Measurements from ENCODE around the gene SAMD9. TPM values are rescaled to one million over a fixed set of nuclear protein-coding genes. Genes with fewer than 3 reads are reported as not detected.
"Not testable (repeated sequence)": the region's sequence is repeated elsewhere in the genome, so short reads cannot be mapped to it uniquely, and the experiment has no call there.

Gene SAMD9
- total RNA-seq, 2 donors from 2014 or later = 7.1 to 14.6 TPM

DNA sequence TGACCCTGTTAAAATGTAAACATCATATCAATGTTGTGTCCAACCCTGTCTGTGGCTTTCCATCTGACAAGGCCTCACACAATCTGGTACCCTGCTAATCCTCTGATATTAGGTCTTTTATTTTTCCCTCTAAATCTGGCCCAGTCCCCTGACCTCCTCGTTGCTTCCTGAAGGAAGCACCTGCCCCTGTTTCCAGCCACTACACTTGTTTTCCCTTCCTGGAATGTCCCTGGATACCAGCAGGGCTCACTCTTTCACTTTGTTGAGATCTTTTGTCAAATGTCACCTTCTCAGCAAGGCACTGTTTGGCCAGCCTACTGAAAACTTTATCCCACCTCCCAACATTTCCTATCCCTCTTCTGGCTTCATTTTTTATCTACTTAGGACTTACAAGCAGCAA, 28.3 kb upstream of the SAMD9 start:
- H3K27me3 Mint-ChIP-seq (ENCODE audit: low read depth) = no peaks in the 10 kb centered on the region

DNA sequence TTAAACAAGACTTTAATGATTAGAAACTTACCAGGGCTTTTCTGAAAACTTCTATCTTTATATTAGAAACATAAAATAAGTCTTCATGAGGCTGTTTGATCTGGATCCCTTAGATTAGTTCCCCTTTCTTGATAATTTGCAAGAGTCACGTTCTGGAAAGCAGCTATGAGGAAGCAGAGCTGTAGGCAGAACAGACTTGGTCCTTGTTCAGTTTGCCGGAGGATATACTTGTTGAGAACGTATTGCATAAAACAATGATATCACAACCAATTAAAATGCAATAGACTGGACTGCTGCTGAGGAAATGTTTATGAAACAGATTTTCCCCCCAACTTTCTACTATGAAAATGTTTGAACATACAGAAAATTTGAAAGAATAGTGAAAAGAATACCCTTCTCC, 27.6 kb upstream of the SAMD9 start:
- Mint-ChIP-seq H3K36me3 (ENCODE audit: insufficient read depth in 2 of 2) (peaks cover 4 to 8% of the 10 kb centered on the region in 2 donors), H3K27ac (no peak overlapping the region), H3K4me3 (no peak overlapping the region), H3K4me1 (ENCODE audit: low read depth) (peaks cover 35% of the 10 kb centered on the region), H3K9me3 (no peaks in the 10 kb centered on the region), H3K27me3 (ENCODE audit: low read depth) (no peaks in the 10 kb centered on the region)
- DNase-seq (no peak), ATAC-seq (replicated peaks in 1 of 2) (no peak)

More for the DNA sequence above, 28.3 kb upstream of the SAMD9 start:
- H3K27ac Mint-ChIP-seq = peak overlapping the region; percentile 20
- H3K36me3 Mint-ChIP-seq (ENCODE audit: insufficient read depth in 2 of 2) = peaks cover 4 to 8% of the 10 kb centered on the region in 2 donors
- H3K9me3 Mint-ChIP-seq = no peaks in the 10 kb centered on the region
- H3K4me1 Mint-ChIP-seq (ENCODE audit: low read depth) = peaks cover 35% of the 10 kb centered on the region
- no peak for DNase-seq
- no peak for ATAC-seq (replicated peaks in 1 of 2)
- peak overlapping the region; percentile 35 to 40 for H3K4me3 Mint-ChIP-seq

DNA sequence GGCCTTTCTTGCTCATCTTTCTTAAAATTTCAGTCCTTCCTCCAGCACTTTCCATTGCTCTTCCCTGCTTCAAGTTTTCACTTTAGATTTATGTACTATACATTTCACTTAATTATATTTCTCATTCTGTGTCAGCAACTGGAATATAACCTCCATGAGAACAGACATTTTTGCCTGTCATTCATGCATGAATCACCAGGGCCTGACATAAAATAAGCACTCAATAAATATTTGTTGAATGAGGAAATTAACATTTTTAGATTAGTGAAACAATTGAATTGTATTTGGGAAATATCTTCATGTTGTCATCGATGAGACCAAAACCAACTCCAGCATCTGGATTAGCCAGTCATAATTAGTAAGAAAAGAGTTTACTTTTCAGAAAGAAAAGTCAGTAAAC, 24.3 kb upstream of the SAMD9 start:
- Mint-ChIP-seq H3K27ac (no peak overlapping the region), H3K4me3 (no peak overlapping the region), H3K36me3 (ENCODE audit: insufficient read depth in 2 of 2) (peaks cover 9 to 11% of the 10 kb centered on the region in 2 donors), H3K27me3 (ENCODE audit: low read depth) (no peaks in the 10 kb centered on the region), H3K4me1 (ENCODE audit: low read depth) (peaks cover 15% of the 10 kb centered on the region), H3K9me3 (peaks cover 4% of the 10 kb centered on the region in 2 donors)
- DNase-seq (no peak), ATAC-seq (replicated peaks in 1 of 2) (no peak)

DNA sequence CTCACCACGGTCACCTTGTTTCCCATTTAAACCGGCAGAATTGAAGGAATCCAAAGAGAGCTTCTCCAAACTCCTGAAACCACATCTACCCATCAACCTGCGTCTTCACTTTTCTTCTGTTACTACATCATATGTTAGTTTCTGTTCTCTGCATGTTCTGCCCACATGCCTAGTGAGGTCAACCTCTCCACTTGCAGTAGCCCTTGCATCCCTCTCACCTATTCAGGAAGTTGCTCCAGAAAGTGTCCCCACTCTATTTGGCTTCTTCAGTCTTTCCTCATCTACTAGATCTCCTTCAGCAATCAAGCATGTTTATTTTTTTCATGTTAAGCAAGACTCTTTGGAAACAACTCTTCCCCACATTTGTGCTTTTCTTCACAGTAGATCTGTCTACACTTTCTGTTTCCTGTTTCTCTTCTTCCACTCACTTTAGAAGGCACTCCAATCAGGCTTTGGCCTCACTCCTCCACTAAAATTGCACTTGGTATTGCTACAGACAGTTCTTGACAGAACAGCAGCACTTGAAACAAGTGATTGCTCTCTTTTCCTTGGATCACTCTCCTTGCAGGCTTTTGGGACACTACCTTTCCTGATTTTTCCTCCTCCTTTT, 22.9 kb upstream of the SAMD9 start:
- ATAC-seq (replicated peaks in 1 of 2) (no peak), DNase-seq (no peak)
- H3K27me3 Mint-ChIP-seq (ENCODE audit: low read depth) = no peaks in the 10 kb centered on the region
- H3K4me1 Mint-ChIP-seq (ENCODE audit: low read depth) = peaks cover 2% of the 10 kb centered on the region
- peaks cover 9% of the 10 kb centered on the region in 2 donors for H3K36me3 Mint-ChIP-seq (ENCODE audit: insufficient read depth in 2 of 2)
- H3K4me3 Mint-ChIP-seq = no peak overlapping the region
- peaks cover 5 to 6% of the 10 kb centered on the region in 2 donors for H3K9me3 Mint-ChIP-seq
- H3K27ac Mint-ChIP-seq = no peak overlapping the region

DNA sequence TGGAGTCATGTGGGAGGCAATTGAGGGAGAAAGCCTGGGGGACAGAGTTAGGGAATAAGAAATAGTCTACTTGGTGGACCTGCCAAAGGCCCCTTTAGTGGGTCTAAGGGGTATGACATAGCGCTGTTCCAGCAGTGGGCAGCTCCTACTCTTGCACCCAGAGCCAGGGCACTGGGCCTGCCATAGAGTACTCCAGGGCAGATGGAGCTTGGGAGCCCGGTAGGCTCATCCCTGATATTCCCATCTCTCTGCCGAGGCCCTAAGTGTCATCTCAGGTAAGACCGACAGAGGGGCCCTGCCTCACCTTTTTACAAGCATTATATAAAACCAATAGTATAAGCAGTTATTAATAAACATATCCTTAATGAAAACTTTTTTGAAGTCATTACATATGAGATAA, 20.8 kb upstream of the SAMD9 start:
- Mint-ChIP-seq H3K27me3 (ENCODE audit: low read depth) (no peaks in the 10 kb centered on the region), H3K36me3 (ENCODE audit: insufficient read depth in 2 of 2) (peaks cover 21 to 26% of the 10 kb centered on the region in 2 donors), H3K27ac (no peak overlapping the region), H3K4me3 (no peak overlapping the region), H3K4me1 (ENCODE audit: low read depth) (no peaks in the 10 kb centered on the region), H3K9me3 (peaks cover 13 to 15% of the 10 kb centered on the region in 2 donors)
- no peak for DNase-seq
- no peak for ATAC-seq (replicated peaks in 1 of 2)

DNA sequence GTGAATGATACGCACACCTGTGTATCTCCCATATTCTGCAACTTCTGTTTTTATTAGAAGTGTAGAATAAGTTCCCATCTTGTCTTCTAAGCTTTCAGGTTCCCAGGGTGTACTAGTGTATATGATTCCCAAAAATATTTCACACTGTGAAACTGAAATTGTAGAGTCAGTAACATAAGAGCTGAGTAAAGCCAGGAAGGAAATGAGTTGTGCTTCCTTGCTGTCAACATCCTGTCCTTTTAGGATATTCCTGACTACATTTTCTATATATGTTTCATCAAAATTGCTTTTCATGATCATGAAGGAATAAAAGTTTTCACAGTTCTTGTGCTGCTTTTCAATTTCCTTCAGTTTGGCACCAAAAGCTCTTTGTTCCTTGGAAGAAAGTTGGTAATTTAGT, 15.2 kb upstream of the SAMD9 start:
- Mint-ChIP-seq H3K27ac (no peak overlapping the region), H3K36me3 (ENCODE audit: insufficient read depth in 2 of 2) (peaks cover 20 to 26% of the 10 kb centered on the region in 2 donors), H3K9me3 (peaks cover 21 to 26% of the 10 kb centered on the region in 2 donors), H3K27me3 (ENCODE audit: low read depth) (no peaks in the 10 kb centered on the region), H3K4me3 (no peak overlapping the region), H3K4me1 (ENCODE audit: low read depth) (no peaks in the 10 kb centered on the region)
- DNase-seq (no peak), ATAC-seq (replicated peaks in 1 of 2) (no peak)

DNA sequence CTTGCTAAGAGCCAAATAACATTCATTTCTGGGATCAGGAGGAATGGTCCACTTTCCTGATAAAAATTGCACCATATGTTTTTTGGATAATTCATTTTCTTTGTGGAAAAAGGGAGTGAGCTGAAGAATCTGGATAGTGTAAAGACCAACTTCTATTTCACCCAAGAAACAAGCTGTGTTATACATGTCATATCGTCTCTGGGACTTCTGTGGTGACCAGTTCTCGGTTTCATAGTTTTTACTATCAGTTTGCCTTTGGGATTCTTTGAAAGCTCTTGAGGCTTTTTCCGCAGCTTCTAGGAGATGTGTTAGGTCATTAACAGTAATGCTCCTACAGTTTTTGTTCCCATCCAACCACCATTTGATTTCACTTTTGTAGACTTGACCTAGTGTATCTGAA, 14.4 kb upstream of the SAMD9 start:
- Mint-ChIP-seq H3K4me1 (ENCODE audit: low read depth) (no peaks in the 10 kb centered on the region), H3K27me3 (ENCODE audit: low read depth) (no peaks in the 10 kb centered on the region), H3K36me3 (ENCODE audit: insufficient read depth in 2 of 2) (peaks cover 22 to 26% of the 10 kb centered on the region in 2 donors), H3K4me3 (no peak overlapping the region), H3K27ac (no peak overlapping the region), H3K9me3 (peaks cover 21 to 26% of the 10 kb centered on the region in 2 donors)
- ATAC-seq (replicated peaks in 1 of 2) (no peak), DNase-seq (no peak)

DNA sequence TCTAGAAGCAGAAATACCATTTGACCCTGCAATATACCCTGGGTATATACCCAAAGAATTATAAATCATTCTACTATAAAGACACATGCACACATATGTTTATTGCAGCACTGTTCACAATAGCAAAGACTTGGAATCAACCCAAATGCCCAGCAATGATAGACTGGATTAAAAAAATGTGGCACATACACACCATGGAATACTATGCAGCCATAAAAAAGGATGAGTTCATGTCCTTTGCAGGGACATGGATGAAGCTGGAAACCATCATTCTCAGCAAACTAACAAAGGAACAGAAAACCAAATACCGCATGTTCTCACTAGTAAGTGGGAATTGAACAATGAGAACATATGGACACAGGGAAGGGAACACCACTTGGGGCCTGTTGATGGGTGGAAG, 9.2 kb upstream of the SAMD9 start:
- not testable (repeated sequence) for DNase-seq; ATAC-seq (replicated peaks in 1 of 2); H3K4me3 Mint-ChIP-seq; H3K4me1 Mint-ChIP-seq (ENCODE audit: low read depth); H3K27ac Mint-ChIP-seq; H3K27me3 Mint-ChIP-seq (ENCODE audit: low read depth)
- peaks cover 27 to 30% of the 10 kb centered on the region in 2 donors for H3K9me3 Mint-ChIP-seq
- peaks cover 24 to 26% of the 10 kb centered on the region in 2 donors for H3K36me3 Mint-ChIP-seq (ENCODE audit: insufficient read depth in 2 of 2)

DNA sequence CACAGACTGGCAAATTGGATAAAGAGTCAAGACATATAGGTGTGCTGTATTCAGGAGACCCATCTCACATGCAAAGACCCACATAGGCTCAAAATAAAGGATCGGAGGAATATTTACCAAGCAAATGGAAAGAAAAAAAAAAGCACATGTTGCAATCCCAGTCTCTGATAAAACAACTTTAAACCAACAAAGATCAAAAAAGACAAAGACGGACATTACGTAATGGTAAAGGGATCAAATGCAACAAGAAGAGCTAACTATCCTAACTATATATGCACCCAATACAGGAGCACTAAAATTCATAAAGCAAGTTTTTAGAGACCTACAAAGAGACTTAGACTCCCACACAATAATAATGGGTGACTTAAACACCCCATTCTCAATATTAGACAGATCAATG, 5.8 kb upstream of the SAMD9 start:
- not testable (repeated sequence) for ATAC-seq (replicated peaks in 1 of 2); H3K27ac Mint-ChIP-seq; H3K27me3 Mint-ChIP-seq (ENCODE audit: low read depth); DNase-seq; H3K4me3 Mint-ChIP-seq; H3K4me1 Mint-ChIP-seq (ENCODE audit: low read depth)
- Mint-ChIP-seq H3K9me3 (peaks cover 18 to 20% of the 10 kb centered on the region in 2 donors), H3K36me3 (ENCODE audit: insufficient read depth in 2 of 2) (peaks cover 16 to 26% of the 10 kb centered on the region in 2 donors)

DNA sequence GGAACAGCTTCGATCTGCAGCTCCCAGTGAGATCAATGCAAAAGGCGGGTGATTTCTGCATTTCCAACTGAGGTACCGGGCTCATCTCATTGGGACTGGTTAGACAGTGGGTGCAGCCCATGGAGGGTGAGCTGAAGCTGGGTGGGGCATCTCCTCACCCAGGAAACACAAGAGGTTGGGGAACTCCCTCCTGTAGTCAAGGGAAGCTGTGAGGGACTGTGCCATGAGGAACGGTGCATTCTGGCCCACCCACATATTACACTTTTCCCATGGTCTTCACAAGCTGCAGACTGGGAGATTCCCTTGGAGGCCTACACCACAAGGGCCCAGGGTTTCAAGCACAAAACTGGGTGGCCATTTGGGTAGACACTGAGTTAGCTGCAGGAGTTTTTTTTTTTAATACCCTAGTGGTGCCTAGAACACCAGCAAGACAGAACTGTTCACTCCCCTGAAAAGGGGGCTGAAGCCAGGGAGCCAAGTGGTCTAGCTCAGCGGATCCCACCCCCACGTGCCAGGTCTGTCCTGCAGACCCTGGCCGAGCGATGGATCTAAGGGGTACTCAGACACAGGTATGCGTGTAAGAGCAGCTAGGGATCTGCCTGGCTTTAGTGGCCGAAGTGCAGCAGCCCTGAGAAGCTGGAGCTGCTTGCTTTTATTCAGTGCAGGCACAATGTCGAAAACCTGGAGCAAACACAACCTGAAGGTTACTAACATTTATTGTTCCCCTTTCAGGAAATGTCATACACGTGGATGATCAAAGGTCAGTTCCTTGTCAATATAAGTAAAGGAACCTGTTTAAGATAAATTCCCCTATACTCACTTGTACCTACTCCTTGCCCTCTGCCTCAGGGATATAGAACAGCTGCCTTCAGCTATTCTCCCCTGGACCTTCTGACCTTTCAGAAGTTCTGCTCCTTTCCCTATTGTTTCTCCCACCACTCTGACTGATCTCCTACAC, 3.1 kb upstream of the SAMD9 start:
- peaks cover 12 to 13% of the 10 kb centered on the region in 2 donors for H3K36me3 Mint-ChIP-seq (ENCODE audit: insufficient read depth in 2 of 2)
- no peak overlapping the region for H3K4me3 Mint-ChIP-seq
- H3K27ac Mint-ChIP-seq = no peak overlapping the region
- DNase-seq (no peak), ATAC-seq (replicated peaks in 1 of 2) (no peak)
- H3K27me3 Mint-ChIP-seq (ENCODE audit: low read depth) = no peaks in the 10 kb centered on the region
- H3K9me3 Mint-ChIP-seq = peaks cover 14% of the 10 kb centered on the region in 2 donors
- H3K4me1 Mint-ChIP-seq (ENCODE audit: low read depth) = peaks cover 24% of the 10 kb centered on the region

DNA sequence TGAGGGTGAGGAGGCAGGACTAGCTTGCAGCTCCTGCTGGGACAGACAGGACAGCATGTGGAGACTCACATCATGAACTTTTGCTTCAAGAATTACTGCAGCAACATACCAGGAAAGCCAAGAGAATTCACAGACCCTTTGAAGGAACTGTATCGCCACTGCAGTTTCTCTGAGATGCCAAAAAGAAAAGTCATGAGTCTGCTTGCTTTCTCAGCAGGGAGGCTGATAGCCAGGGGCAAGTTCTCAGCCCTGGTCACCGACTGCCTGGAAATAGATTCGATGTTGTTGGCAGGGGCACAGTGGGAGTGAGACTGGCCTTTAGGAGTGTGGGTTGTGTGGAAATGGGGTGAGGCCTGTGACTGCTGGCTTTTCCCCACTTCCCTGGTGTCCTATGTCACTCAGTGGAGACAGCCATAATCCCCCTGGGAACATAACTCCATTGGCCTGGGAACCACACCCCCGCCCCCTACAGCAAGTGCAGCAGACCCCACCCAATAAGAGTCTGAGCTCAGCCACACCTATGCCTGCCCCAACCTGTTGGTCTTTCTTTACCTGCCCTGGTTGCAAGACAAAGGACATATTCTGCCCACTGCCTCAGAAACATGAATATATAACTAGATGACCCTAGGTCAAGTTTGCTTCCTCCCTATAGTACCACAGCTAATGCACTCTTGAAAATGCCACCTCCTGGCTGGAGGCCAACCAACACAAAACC, 1.6 kb upstream of the SAMD9 start:
- Mint-ChIP-seq H3K9me3 (peaks cover 10 to 13% of the 10 kb centered on the region in 2 donors), H3K27me3 (ENCODE audit: low read depth) (no peaks in the 10 kb centered on the region), H3K36me3 (ENCODE audit: insufficient read depth in 2 of 2) (peaks cover 9 to 10% of the 10 kb centered on the region in 2 donors), H3K4me3 (no peak overlapping the region), H3K27ac (no peak overlapping the region), H3K4me1 (ENCODE audit: low read depth) (peaks cover 39% of the 10 kb centered on the region)
- ATAC-seq (replicated peaks in 1 of 2) (no peak), DNase-seq (no peak)

DNA sequence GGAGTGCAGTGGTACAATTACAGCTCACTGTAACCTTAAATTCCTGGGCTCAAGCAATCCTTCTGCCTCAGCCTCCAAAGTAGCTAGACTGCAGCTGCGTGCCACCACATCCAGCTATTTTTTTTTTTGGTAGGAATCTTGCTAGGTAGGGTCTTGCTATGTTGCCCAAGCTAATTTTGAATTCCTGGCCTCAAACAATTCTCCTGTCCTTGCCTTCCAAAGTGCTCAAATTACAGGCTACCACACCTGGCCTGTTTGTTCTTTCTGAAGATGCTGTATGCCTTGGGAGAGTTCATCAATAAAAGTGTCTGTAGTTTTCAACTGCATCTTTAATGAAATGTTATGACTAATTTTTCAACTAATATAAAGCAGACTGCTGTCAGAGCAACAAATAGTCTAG, 452 bp downstream of the SAMD9 start:
- peaks cover 4% of the 10 kb centered on the region in 2 donors for H3K9me3 Mint-ChIP-seq
- no peak for DNase-seq
- H3K27ac Mint-ChIP-seq = peak overlapping the region; percentile 25
- no peak for ATAC-seq (replicated peaks in 1 of 2)
- H3K27me3 Mint-ChIP-seq (ENCODE audit: low read depth) = no peaks in the 10 kb centered on the region
- H3K36me3 Mint-ChIP-seq (ENCODE audit: insufficient read depth in 2 of 2) = peaks cover 15 to 16% of the 10 kb centered on the region in 2 donors
- H3K4me1 Mint-ChIP-seq (ENCODE audit: low read depth) = peaks cover 41% of the 10 kb centered on the region
- peak overlapping the region; percentile 79 to 86 for H3K4me3 Mint-ChIP-seq

DNA sequence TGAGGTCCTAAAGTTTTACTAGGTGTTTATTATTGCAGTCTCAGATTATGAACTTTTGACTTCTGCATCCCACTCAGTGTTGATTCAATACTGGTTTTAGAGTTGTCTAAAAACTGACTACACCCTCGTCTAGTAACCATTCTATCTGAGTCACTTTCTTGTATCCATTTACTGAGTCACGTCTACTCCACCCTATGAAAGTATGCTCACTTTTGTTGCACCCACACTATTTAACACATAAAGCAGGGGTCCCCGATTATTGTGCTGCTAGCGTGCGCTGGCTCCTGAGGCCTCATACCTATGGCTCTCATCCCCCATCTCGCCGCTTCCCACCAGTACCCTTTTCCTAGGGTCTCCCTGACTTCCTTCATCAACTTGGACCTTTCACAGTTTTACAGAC, 2.0 kb downstream of the SAMD9 start:
- Mint-ChIP-seq H3K36me3 (ENCODE audit: insufficient read depth in 2 of 2) (peaks cover 23 to 29% of the 10 kb centered on the region in 2 donors), H3K9me3 (peaks cover 10 to 12% of the 10 kb centered on the region in 2 donors), H3K27me3 (ENCODE audit: low read depth) (no peaks in the 10 kb centered on the region), H3K4me3 (peak overlapping the region; percentile 54 to 86), H3K27ac (peak overlapping the region; percentile 79), H3K4me1 (ENCODE audit: low read depth) (peaks cover 41% of the 10 kb centered on the region)
- DNase-seq (peak in 1 of 2 donors; percentile 18), ATAC-seq (replicated peaks in 1 of 2) (peak; percentile 94 to 95)

All from activated T-cell treated with anti-CD3 and anti-CD28 coated beads, Interleukin-2, amount 50 U/mL, for 72 hours (primary cell).